Testis (tissue), 3 donors: ENCODE measurements around the gene ZW10. TPM values are rescaled to one million over a fixed set of nuclear protein-coding genes. Genes with fewer than 3 reads are reported as not detected.
A peak's percentile ranks its signal among the peaks of the same experiment; 100 is the strongest.

Experiments
- DNase-seq: peaks from one replicate; pipeline ENCODE4 v3.0.0-alpha.2; 2019
- H3K27ac ChIP-seq, 2 donors: fragments of 200-600 bp; sonication (generic); one replicate each; pipeline ENCODE4 v1.5.1; 2019
- H3K27me3 ChIP-seq: fragments of 200-600 bp; sonication (generic); one replicate; pipeline ENCODE4 v1.5.1; 2019
- H3K36me3 ChIP-seq: fragments of 200-600 bp; sonication (generic); one replicate; pipeline ENCODE4 v1.5.1; 2017; ENCODE audit warnings: low read depth; ENCODE audit errors: missing control alignments
- H3K4me1 ChIP-seq: fragments of 200-600 bp; sonication (generic); one replicate; pipeline ENCODE4 v1.5.1; 2019
- H3K4me3 ChIP-seq, 2 donors: fragments of 200-600 bp; sonication (generic); one replicate each; pipeline ENCODE4 v1.5.1; 2017 to 2019
- H3K9me3 ChIP-seq: fragments of 200-600 bp; sonication (generic); one replicate; pipeline ENCODE4 v1.5.1; 2017
- CTCF ChIP-seq, 3 experiments: fragments of 450-650 bp in 2 of 3; fragments of 200-600 bp in 1 of 3; sonication (generic) in 1 of 3; IDR thresholded peaks; one replicate each; pipeline ENCODE4 v1.5.1; 2016 to 2019; ENCODE audit warnings: antibody characterized with exemption in 3 of 3, mild to moderate bottlenecking in 2 of 3, moderate library complexity in 1 of 3
- POLR2A ChIP-seq: fragments of 450-650 bp; IDR thresholded peaks from one replicate; pipeline ENCODE4 v1.6.1; 2017; ENCODE audit warnings: antibody characterized with exemption, mild to moderate bottlenecking, moderate library complexity
- WGBS, 2 donors: methylation state at CpG; one replicate each; pipeline ENCODE4 v1.1.5; 2018; 5-methylcytosine and 5-hydroxymethylcytosine counted together
- intact Hi-C: fragments of 100-400 bp; cut with DNase I; formaldehyde crosslinking; loops from one replicate; pipeline ENCODE4 v1.15.1; 2023; ENCODE audit warnings: low total_unique reads
- polyA plus RNA-seq: library from polyadenylated mRNA; stranded (reverse); fragments of 350-450 nt; fragmentation: Illumina TruSeq; extraction: RNeasy Lipid Tissue Mini Kit (QIAGEN cat#74804); gene quantifications from one replicate; pipeline ENCODE4 v1.2.3, GENCODE V29; 2014; ENCODE audit warnings: low read depth, low replicate concordance; ENCODE audit not compliant: insufficient read depth
- total RNA-seq, 2 donors: library from RNA; depleted of rRNA; stranded (reverse); fragments of >200 nt; gene quantifications; one replicate each; pipeline ENCODE4 v1.2.3, GENCODE V29; 2016

ZW10 gene
- total and polyA plus RNA-seq, 3 donors from 2014 or later = 19.0 to 30.5 (median 29.6) TPM

DNA sequence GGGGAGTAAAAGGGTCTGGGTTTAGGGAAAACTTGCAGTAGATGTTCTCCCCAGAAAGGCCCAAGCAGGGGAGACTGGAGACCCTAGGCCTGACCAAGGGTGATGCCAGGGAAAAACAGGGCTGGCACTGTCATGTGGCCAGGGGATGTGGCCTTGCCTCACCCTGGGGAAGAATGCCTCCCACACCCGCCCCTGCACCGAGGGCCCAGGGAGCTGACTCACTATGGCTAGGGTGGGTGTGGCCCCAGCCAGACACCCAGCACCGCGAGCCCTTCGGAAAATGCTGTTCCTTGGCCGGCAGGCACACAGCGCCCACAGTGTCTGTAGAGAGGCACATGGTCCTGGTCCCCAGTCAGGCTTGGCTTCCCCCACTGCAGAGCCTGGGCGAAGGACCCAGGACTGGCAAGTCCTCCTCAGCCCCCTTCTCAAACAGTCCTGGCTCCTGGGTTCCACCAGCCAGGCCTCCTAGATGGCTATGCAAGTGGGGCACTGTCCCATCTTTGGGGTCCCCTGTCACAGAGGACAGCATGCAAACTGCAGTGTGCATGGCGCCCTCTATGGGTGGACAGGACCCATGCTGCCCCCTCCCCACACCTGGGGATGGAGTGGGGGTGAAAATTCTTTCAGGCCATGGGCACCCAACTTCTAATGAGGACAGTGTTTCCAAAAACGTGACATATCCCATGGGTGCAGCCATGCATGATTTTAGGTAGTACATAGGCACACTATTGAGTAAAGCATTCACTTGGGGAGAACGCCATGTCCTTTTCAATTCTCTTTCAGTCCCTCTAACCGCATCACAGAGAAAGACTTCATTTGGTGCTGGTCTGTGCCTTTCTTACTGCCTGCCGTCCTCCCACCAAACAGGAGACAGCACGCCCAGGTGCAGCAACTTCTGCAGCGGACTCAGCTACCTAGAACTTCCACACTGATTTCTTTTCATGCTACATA lies 82.6 kb downstream of the ZW10 start:
- WGBS, 2 donors = 89 to 90% methylated on average over 8 of the region's 15 CpGs
- Histone ChIP-seq H3K4me1 (no peaks in the 10 kb centered on the region), H3K36me3 (no peaks in the 10 kb centered on the region), H3K27me3 (no peaks in the 10 kb centered on the region), H3K9me3 (no peaks in the 10 kb centered on the region), H3K4me3 (no peak overlapping the region), H3K27ac (no peak overlapping the region)
- peak in 2 of 3 experiments; percentile 18 to 31 for TF ChIP-seq CTCF (IDR thresholded peaks at IDR 0.05)
- TF ChIP-seq POLR2A = no peak
- DNase-seq = peak; percentile 45
- intact Hi-C loops = no loop called here

DNA sequence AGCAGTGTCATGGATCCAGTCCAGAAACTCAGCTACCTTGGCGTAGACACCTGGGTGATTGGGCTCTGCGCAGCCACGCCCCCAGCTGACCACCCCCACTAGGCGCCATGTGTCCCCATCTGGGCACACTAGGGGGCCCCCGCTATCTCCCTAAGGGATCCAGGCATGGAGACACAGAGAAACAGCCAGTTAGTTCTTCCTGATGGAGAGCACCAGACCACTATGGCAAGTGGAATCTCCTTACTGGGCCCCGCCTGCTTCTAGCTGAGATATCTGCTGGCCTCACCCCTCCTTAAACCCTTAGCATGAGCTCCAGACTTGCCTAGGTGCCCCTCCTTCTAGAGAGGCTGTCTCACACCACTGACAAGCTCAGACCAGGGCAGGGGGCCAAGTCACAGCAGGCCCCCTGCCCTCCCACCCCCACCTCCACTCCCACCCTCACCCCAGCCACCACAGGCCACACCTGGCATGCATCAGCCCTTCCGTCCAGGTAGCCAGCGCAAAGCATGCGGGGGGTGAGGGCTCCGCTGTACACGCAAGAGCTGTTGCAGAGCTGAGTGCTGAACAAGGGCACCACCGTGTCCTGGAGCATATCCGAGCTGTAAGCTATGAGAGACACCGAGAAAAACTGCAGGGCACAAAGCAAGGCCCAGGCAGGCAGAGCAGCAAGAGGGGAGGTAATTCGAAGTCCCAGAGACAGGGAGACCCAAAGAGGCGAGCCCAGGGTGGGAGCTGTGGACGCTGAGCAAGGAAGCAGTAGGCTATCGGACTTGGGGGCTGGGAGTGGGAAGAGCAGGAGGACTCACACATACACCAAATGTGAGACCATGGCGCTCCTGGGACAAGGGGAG lies 83.5 kb downstream of the ZW10 start:
- intact Hi-C loops = no loop called here
- WGBS, 2 donors = 94 to 95% methylated on average over 13 to 19 of the region's 19 CpGs

DNA sequence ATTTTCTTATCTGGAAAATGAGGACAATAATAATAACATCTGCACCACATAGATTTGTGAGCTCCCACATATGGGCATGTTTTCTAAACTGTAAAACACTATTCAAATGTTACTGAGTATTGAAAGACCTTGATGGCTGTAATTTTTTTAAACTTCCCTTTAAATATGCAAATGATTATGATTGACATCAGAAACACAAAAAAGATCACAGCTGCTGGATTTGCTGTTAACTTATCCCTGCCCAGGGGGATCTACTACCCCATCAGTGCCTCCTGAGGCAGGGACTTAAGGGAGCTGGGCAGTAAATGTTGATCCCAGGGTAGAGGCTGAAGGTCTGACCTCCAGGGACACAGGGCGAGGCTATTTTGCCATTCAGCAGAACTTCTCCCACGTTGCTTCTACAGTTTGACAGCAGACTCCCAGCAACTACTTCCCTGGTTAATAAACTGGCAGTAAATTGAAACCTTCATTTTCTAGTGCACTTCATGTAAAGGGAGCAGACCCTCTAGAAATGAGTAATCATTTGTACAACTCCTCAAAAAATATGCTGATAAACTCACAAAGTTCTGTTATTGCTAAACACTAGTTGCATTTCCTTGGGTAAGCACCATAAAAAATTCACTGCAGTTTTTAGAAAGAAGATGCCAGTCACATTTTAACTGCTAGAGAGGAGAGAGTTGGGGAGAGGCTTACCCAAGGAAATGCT lies 87.7 kb downstream of the ZW10 start:
- H3K9me3 ChIP-seq = no peaks in the 10 kb centered on the region
- DNase-seq = no peak
- WGBS, 2 donors = 60 to 70% methylated on average over 2 of the region's 2 CpGs
- no peak overlapping the region for H3K27ac ChIP-seq
- no peaks in the 10 kb centered on the region for H3K4me1 ChIP-seq
- intact Hi-C loops = no loop called here
- H3K27me3 ChIP-seq = no peaks in the 10 kb centered on the region
- H3K4me3 ChIP-seq = no peak overlapping the region
- TF ChIP-seq CTCF (IDR thresholded peaks at IDR 0.05) = no peak
- no peak for TF ChIP-seq POLR2A
- H3K36me3 ChIP-seq = no peaks in the 10 kb centered on the region

More for the DNA sequence above, 83.5 kb downstream of the ZW10 start:
- Histone ChIP-seq H3K4me1 (no peaks in the 10 kb centered on the region), H3K9me3 (no peaks in the 10 kb centered on the region), H3K4me3 (no peak overlapping the region), H3K27ac (no peak overlapping the region), H3K36me3 (no peaks in the 10 kb centered on the region), H3K27me3 (no peaks in the 10 kb centered on the region)
- TF ChIP-seq POLR2A (no peak), CTCF (IDR thresholded peaks at IDR 0.05) (no peak)
- DNase-seq = no peak

- WGBS, 2 donors = 50 to 55% methylated on average over 5 of the region's 5 CpGs
- TF ChIP-seq POLR2A (no peak), CTCF (IDR thresholded peaks at IDR 0.05) (no peak)
- Histone ChIP-seq H3K36me3 (no peaks in the 10 kb centered on the region), H3K9me3 (no peaks in the 10 kb centered on the region), H3K27me3 (no peaks in the 10 kb centered on the region), H3K27ac (no peak overlapping the region), H3K4me1 (no peaks in the 10 kb centered on the region), H3K4me3 (no peak overlapping the region)
- intact Hi-C loops = no loop called here
- no peak for DNase-seq
Measured at GRCh38 chr11:113684496-113684895, 89.0 kb downstream of the ZW10 start.
